HG03103 (cell line): ENCODE data around the gene DPH3.
"Not testable (repeated sequence)": the region's sequence is repeated elsewhere in the genome, so short reads cannot be mapped to it uniquely, and the experiment has no call there.

Source experiments
- ATAC-seq: cut with Tn5 transposase; IDR thresholded peaks from one replicate; pipeline ENCODE4 v1.9.1; 2021; ENCODE audit warnings: low read depth; ENCODE audit not compliant: unreplicated experiment

Gene DPH3

GRCh38 chr3:16264708-16265454 is at the start of gene DPH3, which contains the start of gene OXNAD1:
Gene DPH3, minus strand, starts transcription at chr3:16264943. Its CDS starts 67 bp downstream, at chr3:16264876.
Gene OXNAD1, plus strand, starts transcription at chr3:16265212. Its CDS starts 5,741 bp downstream, at chr3:16270953.
- ATAC-seq: peak; percentile 99

- ATAC-seq: no peak
These were observed 49.3 kb upstream of the DPH3 start for GRCh38 chr3:16313886-16314645.

GRCh38 chr3:16311960-16312451 is 47.3 kb upstream of the DPH3 start:
- ATAC-seq: peak; percentile 65

GRCh38 chr3:16310486-16310885 is 45.7 kb upstream of the DPH3 start:
- ATAC-seq: not testable (repeated sequence)

- ATAC-seq: peak; percentile 78
These were observed 44.8 kb upstream of the DPH3 start for GRCh38 chr3:16309558-16309957.

- ATAC-seq: no peak
These were observed 44.0 kb upstream of the DPH3 start for GRCh38 chr3:16308727-16309126.

GRCh38 chr3:16307832-16308531 is 43.2 kb upstream of the DPH3 start:
- ATAC-seq: no peak

- no peak for ATAC-seq
These were observed 40.4 kb upstream of the DPH3 start for GRCh38 chr3:16305111-16305541.

GRCh38 chr3:16304061-16305010 is 39.6 kb upstream of the DPH3 start:
- ATAC-seq: no peak

- ATAC-seq: no peak
These were observed 38.4 kb upstream of the DPH3 start for GRCh38 chr3:16303037-16303575.

GRCh38 chr3:16302082-16302631 is 37.4 kb upstream of the DPH3 start:
- no peak for ATAC-seq

- ATAC-seq: no peak
These were observed 36.8 kb upstream of the DPH3 start for GRCh38 chr3:16301507-16301906.

GRCh38 chr3:16300881-16301359 is 36.2 kb upstream of the DPH3 start:
- ATAC-seq: peak; percentile 66

- no peak for ATAC-seq
These were observed 35.6 kb upstream of the DPH3 start for GRCh38 chr3:16300307-16300706.

- no peak for ATAC-seq
These were observed 35.0 kb upstream of the DPH3 start for GRCh38 chr3:16299746-16300145.

- ATAC-seq: no peak
These were observed 34.1 kb upstream of the DPH3 start for GRCh38 chr3:16298891-16299290.

- no peak for ATAC-seq
These were observed 33.5 kb upstream of the DPH3 start for GRCh38 chr3:16297997-16298885.

- ATAC-seq: no peak
These were observed 30.7 kb upstream of the DPH3 start for GRCh38 chr3:16295298-16295890.
